ENCODE data around the gene DSE.

The DSE gene

DNA sequence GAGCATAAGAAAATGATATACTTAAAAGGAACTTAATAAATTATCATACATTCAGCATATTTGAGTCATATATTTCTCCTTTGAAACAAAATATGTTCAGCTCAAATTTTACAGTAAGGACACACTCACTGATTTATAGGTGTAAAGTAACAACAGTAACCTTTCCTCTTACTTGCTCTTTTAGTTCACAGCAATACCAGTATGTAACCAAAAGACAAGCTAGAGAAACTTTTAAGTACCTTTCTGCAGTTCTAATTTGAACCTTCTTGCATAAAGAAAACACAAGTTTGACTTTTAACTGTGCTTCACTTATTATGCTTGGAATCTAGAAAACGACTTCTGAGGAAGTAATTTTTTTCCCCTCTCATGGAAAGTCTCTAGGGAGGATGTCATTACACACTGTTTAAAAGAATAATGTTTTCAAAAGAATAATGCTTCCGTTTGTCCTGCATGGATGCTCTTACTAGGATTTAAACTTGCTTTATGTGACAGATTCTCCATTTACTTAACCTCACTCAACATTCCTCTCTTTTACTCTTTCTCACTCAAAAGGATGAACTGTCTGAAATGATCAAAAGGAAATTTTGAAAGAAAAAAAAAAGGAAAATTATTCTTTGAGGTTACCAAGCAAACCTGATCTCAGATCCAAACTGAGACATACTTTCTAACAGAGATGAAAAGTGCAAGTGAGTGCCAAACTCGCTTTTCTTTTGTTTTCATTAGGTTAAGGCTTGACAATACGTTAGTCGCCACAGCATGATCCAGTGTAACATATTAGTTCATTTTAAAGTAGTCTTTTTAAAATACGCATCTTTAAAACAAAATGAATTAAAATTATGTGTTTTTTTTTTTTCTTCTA is 68.1 kb downstream of the DSE start:
- H3K27ac ChIP-seq = no peak overlapping the region
- TF ChIP-seq ZFX (IDR thresholded peaks at IDR 0.05; ENCODE audit: borderline replicate concordance) = no peak
- TF ChIP-seq, protein P1, sequence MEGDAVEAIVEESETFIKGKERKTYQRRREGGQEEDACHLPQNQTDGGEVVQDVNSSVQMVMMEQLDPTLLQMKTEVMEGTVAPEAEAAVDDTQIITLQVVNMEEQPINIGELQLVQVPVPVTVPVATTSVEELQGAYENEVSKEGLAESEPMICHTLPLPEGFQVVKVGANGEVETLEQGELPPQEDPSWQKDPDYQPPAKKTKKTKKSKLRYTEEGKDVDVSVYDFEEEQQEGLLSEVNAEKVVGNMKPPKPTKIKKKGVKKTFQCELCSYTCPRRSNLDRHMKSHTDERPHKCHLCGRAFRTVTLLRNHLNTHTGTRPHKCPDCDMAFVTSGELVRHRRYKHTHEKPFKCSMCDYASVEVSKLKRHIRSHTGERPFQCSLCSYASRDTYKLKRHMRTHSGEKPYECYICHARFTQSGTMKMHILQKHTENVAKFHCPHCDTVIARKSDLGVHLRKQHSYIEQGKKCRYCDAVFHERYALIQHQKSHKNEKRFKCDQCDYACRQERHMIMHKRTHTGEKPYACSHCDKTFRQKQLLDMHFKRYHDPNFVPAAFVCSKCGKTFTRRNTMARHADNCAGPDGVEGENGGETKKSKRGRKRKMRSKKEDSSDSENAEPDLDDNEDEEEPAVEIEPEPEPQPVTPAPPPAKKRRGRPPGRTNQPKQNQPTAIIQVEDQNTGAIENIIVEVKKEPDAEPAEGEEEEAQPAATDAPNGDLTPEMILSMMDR (IDR thresholded peaks at IDR 0.05) = no peak

GRCh38 chr6:116439522-116440051 is 68.8 kb downstream of the DSE start:
- TF ChIP-seq, protein P1 (IDR thresholded peaks at IDR 0.05) = no peak
- no peak for TF ChIP-seq ZFX (IDR thresholded peaks at IDR 0.05; ENCODE audit: borderline replicate concordance)
- H3K27ac ChIP-seq = no peak overlapping the region

GRCh38 chr6:116443105-116443504 is 72.4 kb downstream of the DSE start:
- H3K27ac ChIP-seq = no peak overlapping the region

GRCh38 chr6:116444092-116444491 is 73.3 kb downstream of the DSE start:
- TF ChIP-seq, protein P1 (IDR thresholded peaks at IDR 0.05) = peak; percentile 75
- no peak for TF ChIP-seq ZFX (IDR thresholded peaks at IDR 0.05; ENCODE audit: borderline replicate concordance)
- H3K27ac ChIP-seq = no peak overlapping the region

More at GRCh38 chr6:116443105-116443504, 72.4 kb downstream of the DSE start:
- TF ChIP-seq, protein P1 (IDR thresholded peaks at IDR 0.05) = no peak
- TF ChIP-seq ZFX (IDR thresholded peaks at IDR 0.05; ENCODE audit: borderline replicate concordance) = no peak

GRCh38 chr6:116444575-116444974 is 73.8 kb downstream of the DSE start:
- TF ChIP-seq ZFX (IDR thresholded peaks at IDR 0.05; ENCODE audit: borderline replicate concordance) = no peak
- TF ChIP-seq, protein P1 (IDR thresholded peaks at IDR 0.05) = no peak
- no peak overlapping the region for H3K27ac ChIP-seq

GRCh38 chr6:116445102-116445501 is 74.4 kb downstream of the DSE start:
- H3K27ac ChIP-seq = no peak overlapping the region
- TF ChIP-seq ZFX (IDR thresholded peaks at IDR 0.05; ENCODE audit: borderline replicate concordance) = no peak
- TF ChIP-seq, protein P1 (IDR thresholded peaks at IDR 0.05) = no peak

- H3K27ac ChIP-seq = no peak overlapping the region
- TF ChIP-seq, protein P1 (IDR thresholded peaks at IDR 0.05) = no peak
These were observed 75.7 kb downstream of the DSE start for GRCh38 chr6:116446399-116446798.
